H1 (cell line): Measurements from ENCODE around the gene HRH2.

ENCODE experiments used
- ASH2L ChIP-seq: fragments of 200-600, 300-600 bp; sonication (generic); IDR thresholded peaks from one replicate; pipeline ENCODE4 v1.7.1; 2017; ENCODE audit warnings: low read length
- CTCF ChIP-seq, 3 experiments: IDR thresholded peaks; 1 replicate in 2 of 3; 2 replicates in 1 of 3; pipeline versions ENCODE4 v1.5.1 to v1.6.1; 2011; ENCODE audit warnings: low read length in 3 of 3, mild to moderate bottlenecking in 3 of 3, inconsistent platforms in 2 of 3, low read depth in 1 of 3, moderate library complexity in 1 of 3; ENCODE audit not compliant: insufficient read depth in 1 of 3; ENCODE audit errors: control extremely low read depth in 1 of 3
- POLR2AphosphoS5 ChIP-seq: IDR thresholded peaks from 2 replicates; pipeline ENCODE4 v1.6.1; 2011; ENCODE audit warnings: low read depth, low read length

- no peak for TF ChIP-seq CTCF (IDR thresholded peaks at IDR 0.05; ENCODE audit: control extremely low read depth in 1 of 3, insufficient read depth in 1 of 3, low read depth in 1 of 3, low read length in 3 of 3)
- no peak for TF ChIP-seq ASH2L
- TF ChIP-seq POLR2AphosphoS5, result no peak
Observed at GRCh38 chr5:175610381-175610780, 47.5 kb upstream of the HRH2 start.
